ENCODE results near the gene DOCK9. TPM values are rescaled to one million over a fixed set of nuclear protein-coding genes. Genes with fewer than 3 reads are reported as not detected.

Gene DOCK9
- total and polyA plus RNA-seq, 2 experiments from 2014 or later, result 8.5 to 57.7 TPM

GRCh38 chr13:99004978-99005377 is 27.1 kb upstream of the DOCK9 start:
- Histone ChIP-seq H3K4me2 (no peak overlapping the region), H4K20me1 (replicated peaks; ENCODE audit: insufficient read depth) (no peaks in the 10 kb centered on the region; the same call in 1 of the 2 replicates), H3K4me1 (ENCODE audit: insufficient read depth) (peaks cover 21% of the 10 kb centered on the region), H3F3A (replicated peaks; ENCODE audit: low read depth) (no peaks in the 10 kb centered on the region), H3K27me3 (ENCODE audit: insufficient read depth) (no peaks in the 10 kb centered on the region), H2AFZ (no peak overlapping the region), H3K9me2 (ENCODE audit: insufficient read depth) (no peaks in the 10 kb centered on the region), H3K36me3 (ENCODE audit: insufficient read depth) (no peaks in the 10 kb centered on the region), H3K79me2 (replicated peaks; ENCODE audit: insufficient read depth) (no peaks in the 10 kb centered on the region), H3K27ac (ENCODE audit: low read depth) (no peak overlapping the region), H3K4me3 (no peak overlapping the region)
- Mint-ChIP-seq H3K4me3 (no peak overlapping the region), H3K36me3 (ENCODE audit: low read depth) (no peaks in the 10 kb centered on the region), H3K9me3 (no peaks in the 10 kb centered on the region), H3K4me1 (peaks cover 23% of the 10 kb centered on the region), H3K27ac (no peak overlapping the region), H3K27me3 (ENCODE audit: insufficient read depth, low read depth, poor library complexity) (peaks cover 2% of the 10 kb centered on the region)
- ATAC-seq (no peak), DNase-seq (ENCODE audit: low spot score) (no peak)
- TF ChIP-seq STAT1 (IDR thresholded peaks at IDR 0.05; ENCODE audit: unreplicated experiment) (no peak), ZNF114 (CRISPR knock-in tag; IDR thresholded peaks at IDR 0.05) (no peak), EZH2 (IDR thresholded peaks at IDR 0.05; ENCODE audit: low read depth, unreplicated experiment) (no peak), ZNF462 (CRISPR knock-in tag; IDR thresholded peaks at IDR 0.05) (no peak), NANOG (IDR thresholded peaks at IDR 0.05; ENCODE audit: borderline replicate concordance) (no peak), CREB1 (CRISPR knock-in tag; IDR thresholded peaks at IDR 0.05; ENCODE audit: low read depth) (no peak), CTCF (conservative IDR thresholded peaks at IDR 0.05; ENCODE audit: low read depth in 2 of 2) (no peak), ZNF331 (CRISPR knock-in tag; IDR thresholded peaks at IDR 0.05; ENCODE audit: low read depth) (no peak), EZH2phosphoT487 (IDR thresholded peaks at IDR 0.05; ENCODE audit: unreplicated experiment) (no peak)
